DND-41 (cell line): Measurements from ENCODE around the gene FHOD3.

Source experiments
- ATAC-seq: fragments of 200-7000 bp; cut with Tn5 transposase; 3 replicates; pipeline ENCODE4 v1.9.1; 2021; ENCODE audit warnings: low read depth; ENCODE audit not compliant: insufficient read depth
- DNase-seq: peaks from one replicate; pipeline ENCODE4 v3.0.0-alpha.2; 2020
- H2AFZ ChIP-seq: 2 replicates; pipeline ENCODE4 v1.6.0; 2012; ENCODE audit warnings: low read depth, low read length
- H3K27ac ChIP-seq: 2 replicates; pipeline ENCODE4 v1.5.1; 2012; ENCODE audit warnings: low read length, inconsistent platforms
- H3K27me3 ChIP-seq: fragments of 200-600 bp; sonication (generic); 2 replicates; pipeline ENCODE4 v1.6.0; 2012; ENCODE audit warnings: low read length, mild to moderate bottlenecking, inconsistent platforms; ENCODE audit not compliant: insufficient read depth, poor library complexity
- H3K36me3 ChIP-seq: 2 replicates; pipeline ENCODE4 v1.5.1; 2012; ENCODE audit warnings: low read length, inconsistent platforms; ENCODE audit not compliant: insufficient read depth
- H3K4me1 ChIP-seq: 2 replicates; pipeline ENCODE4 v1.5.1; 2012; ENCODE audit warnings: mild to moderate bottlenecking, low read length; ENCODE audit not compliant: insufficient read depth
- H3K4me2 ChIP-seq: 2 replicates; pipeline ENCODE4 v1.6.0; 2012; ENCODE audit warnings: mild to moderate bottlenecking, moderate library complexity, low read length, inconsistent platforms; ENCODE audit not compliant: insufficient read depth
- H3K4me3 ChIP-seq, 2 experiments: fragments of 200-600 bp in 1 of 2; shearing (Covaris generic) in 1 of 2; 2 replicates each; pipeline ENCODE4 v1.5.1; 2012 to 2016; ENCODE audit warnings: inconsistent platforms in 2 of 2, low read length in 2 of 2, mild to moderate bottlenecking in 2 of 2, low read depth in 1 of 2, moderate library complexity in 1 of 2
- H3K79me2 ChIP-seq: 2 replicates; pipeline ENCODE4 v1.6.0; 2012; ENCODE audit warnings: low read length, inconsistent platforms; ENCODE audit not compliant: insufficient read depth
- H3K9ac ChIP-seq: 2 replicates; pipeline ENCODE4 v1.6.0; 2012; ENCODE audit warnings: low read depth, mild to moderate bottlenecking, inconsistent platforms, low read length, moderate library complexity
- H3K9me3 ChIP-seq: 2 replicates; pipeline ENCODE4 v1.5.1; 2012; ENCODE audit warnings: low read length, moderate library complexity, mild to moderate bottlenecking, inconsistent platforms; ENCODE audit not compliant: insufficient read depth, severe bottlenecking
- H4K20me1 ChIP-seq: 2 replicates; pipeline ENCODE4 v1.6.0; 2012; ENCODE audit warnings: low read length; ENCODE audit not compliant: insufficient read depth
- EZH2 ChIP-seq: IDR thresholded peaks from 3 replicates; pipeline ENCODE4 v1.6.1; 2012; ENCODE audit warnings: borderline replicate concordance, low read depth, mild to moderate bottlenecking, moderate library complexity, low read length, inconsistent platforms; ENCODE audit not compliant: severe bottlenecking
- TF ChIP-seq, protein P1 (sequence below): IDR thresholded peaks from 2 replicates; pipeline ENCODE4 v1.5.1; 2012; ENCODE audit warnings: borderline replicate concordance, low read length, moderate library complexity, mild to moderate bottlenecking; ENCODE audit not compliant: poor library complexity, severe bottlenecking; ENCODE audit errors: extremely low read depth

FHOD3 gene

DNA sequence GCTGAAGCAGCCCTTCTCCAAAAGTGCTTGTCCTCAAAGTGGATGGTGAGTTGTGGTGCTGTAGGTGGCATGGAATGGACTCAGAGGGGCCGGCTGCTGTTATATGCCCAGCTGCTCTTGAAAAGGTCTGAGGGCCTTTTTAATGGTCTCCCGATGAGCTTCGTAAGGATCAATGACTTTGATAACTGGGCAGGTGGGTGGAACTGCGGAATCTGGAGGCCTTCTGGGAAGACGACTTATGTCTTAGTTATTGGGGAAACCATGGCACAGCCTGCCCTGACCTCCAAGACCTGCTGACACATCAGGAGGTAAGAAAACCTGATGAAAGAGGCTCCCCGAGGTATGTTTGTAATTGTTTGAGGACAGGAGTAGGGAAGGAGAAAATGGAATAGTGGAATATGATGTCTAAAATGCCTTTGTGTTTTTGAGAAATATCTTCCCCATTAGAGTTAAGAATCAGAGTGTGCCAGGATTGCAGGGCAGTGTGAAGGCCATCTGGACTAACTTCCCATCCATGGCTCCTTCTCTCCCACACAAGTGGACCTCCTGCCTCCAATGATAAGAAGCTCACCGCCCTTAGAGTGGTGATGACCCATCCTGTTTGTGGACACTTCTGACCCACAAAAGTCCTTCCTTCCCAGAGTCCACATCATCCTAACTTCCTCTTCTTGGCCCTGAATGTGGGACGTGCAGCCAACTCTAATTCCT, 236.1 kb downstream of the FHOD3 start:
- no peak overlapping the region for H3K4me2 ChIP-seq
- no peaks in the 10 kb centered on the region for H3K9me3 ChIP-seq
- H3K36me3 ChIP-seq = no peaks in the 10 kb centered on the region
- TF ChIP-seq, protein P1, sequence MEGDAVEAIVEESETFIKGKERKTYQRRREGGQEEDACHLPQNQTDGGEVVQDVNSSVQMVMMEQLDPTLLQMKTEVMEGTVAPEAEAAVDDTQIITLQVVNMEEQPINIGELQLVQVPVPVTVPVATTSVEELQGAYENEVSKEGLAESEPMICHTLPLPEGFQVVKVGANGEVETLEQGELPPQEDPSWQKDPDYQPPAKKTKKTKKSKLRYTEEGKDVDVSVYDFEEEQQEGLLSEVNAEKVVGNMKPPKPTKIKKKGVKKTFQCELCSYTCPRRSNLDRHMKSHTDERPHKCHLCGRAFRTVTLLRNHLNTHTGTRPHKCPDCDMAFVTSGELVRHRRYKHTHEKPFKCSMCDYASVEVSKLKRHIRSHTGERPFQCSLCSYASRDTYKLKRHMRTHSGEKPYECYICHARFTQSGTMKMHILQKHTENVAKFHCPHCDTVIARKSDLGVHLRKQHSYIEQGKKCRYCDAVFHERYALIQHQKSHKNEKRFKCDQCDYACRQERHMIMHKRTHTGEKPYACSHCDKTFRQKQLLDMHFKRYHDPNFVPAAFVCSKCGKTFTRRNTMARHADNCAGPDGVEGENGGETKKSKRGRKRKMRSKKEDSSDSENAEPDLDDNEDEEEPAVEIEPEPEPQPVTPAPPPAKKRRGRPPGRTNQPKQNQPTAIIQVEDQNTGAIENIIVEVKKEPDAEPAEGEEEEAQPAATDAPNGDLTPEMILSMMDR = no peak
- no peak for TF ChIP-seq EZH2
- H4K20me1 ChIP-seq = no peaks in the 10 kb centered on the region
- ATAC-seq (no peak), DNase-seq (no peak)
- H3K4me1 ChIP-seq = no peaks in the 10 kb centered on the region
- no peak overlapping the region for H2AFZ ChIP-seq
- no peaks in the 10 kb centered on the region for H3K27me3 ChIP-seq
- H3K27ac ChIP-seq = no peak overlapping the region
- H3K79me2 ChIP-seq = no peaks in the 10 kb centered on the region
- no peak overlapping the region for H3K4me3 ChIP-seq
- H3K9ac ChIP-seq = no peak overlapping the region

DNA sequence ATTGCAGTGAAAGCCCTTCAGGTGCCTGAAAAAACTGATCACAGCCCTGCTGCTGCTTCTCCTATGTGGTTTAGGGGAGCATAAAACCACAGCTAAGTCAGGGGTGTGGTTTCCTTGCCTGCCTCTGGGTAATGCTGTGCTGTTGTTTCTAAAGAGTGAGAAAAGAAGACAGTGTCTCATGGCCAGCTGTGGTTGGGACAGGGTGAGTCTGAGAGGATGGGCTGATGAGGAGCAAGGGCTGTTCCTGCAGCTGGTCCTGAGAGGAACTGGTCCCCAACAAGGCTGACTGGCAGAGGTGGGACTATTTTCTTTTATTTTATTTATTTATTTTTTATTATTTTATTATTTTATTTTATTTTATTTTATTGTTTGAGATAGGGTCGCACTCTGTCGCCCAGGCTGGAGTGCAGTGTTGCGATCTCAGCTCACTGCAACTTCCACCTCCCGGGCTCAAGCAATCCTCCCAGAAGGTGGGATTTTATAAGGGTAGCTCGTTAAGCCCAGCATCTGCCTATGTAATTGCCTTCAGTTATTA, 236.7 kb downstream of the FHOD3 start:
- Histone ChIP-seq H3K9ac (no peak overlapping the region), H3K27me3 (no peaks in the 10 kb centered on the region), H3K4me1 (no peaks in the 10 kb centered on the region), H3K4me3 (no peak overlapping the region), H3K4me2 (no peak overlapping the region), H3K9me3 (no peaks in the 10 kb centered on the region), H2AFZ (no peak overlapping the region), H3K27ac (no peak overlapping the region), H3K36me3 (no peaks in the 10 kb centered on the region), H4K20me1 (no peaks in the 10 kb centered on the region), H3K79me2 (no peaks in the 10 kb centered on the region)
- DNase-seq (peak; percentile 13), ATAC-seq (peak; percentile 80)
- TF ChIP-seq, protein P1 = peak; percentile 5
- TF ChIP-seq EZH2 = no peak

DNA sequence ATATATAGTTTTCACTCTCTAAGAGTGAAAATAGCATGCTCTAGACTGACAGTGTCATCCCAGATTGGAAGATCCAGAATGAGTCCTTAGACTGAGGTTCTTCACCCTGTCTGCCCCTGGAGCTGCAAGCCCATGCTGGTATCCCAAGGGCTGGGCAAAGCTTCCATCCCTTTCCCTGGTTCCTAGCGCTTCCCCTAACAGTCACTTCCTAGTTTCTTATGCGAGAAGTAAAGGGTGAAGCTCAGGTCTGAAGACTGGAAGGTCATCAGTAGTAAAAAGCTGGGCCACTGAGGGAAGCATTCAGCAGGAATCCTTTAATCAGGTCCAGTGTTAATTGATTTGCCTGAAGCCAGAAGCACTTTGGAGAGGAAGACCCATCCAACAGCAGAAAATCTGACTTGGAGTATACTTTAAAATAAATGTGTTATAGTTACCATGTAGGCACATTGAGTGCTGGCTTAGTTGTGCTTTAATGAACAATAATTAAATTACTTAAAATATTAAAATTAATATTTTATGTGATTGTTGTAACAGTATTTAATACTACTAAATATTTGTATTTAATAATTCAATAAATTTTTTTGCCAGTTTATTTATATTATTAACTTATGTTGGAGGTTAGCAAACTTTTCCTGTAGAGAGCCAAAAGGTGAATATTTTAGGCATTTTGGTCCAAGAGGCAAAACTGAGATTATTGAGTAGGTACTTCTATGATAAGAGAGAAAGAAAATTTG, 237.9 kb downstream of the FHOD3 start:
- Histone ChIP-seq H2AFZ (no peak overlapping the region), H4K20me1 (no peaks in the 10 kb centered on the region), H3K4me1 (no peaks in the 10 kb centered on the region), H3K79me2 (no peaks in the 10 kb centered on the region), H3K27me3 (no peaks in the 10 kb centered on the region), H3K9ac (no peak overlapping the region), H3K9me3 (no peaks in the 10 kb centered on the region), H3K4me2 (no peak overlapping the region), H3K36me3 (no peaks in the 10 kb centered on the region), H3K4me3 (no peak overlapping the region), H3K27ac (no peak overlapping the region)
- TF ChIP-seq, protein P1 = no peak
- no peak for TF ChIP-seq EZH2
- DNase-seq = no peak
- ATAC-seq = no peak
